Neural crest cell (in vitro differentiated cells): ENCODE data around the gene MKS1. TPM values are rescaled to one million over a fixed set of nuclear protein-coding genes. Genes with fewer than 3 reads are reported as not detected.

Source experiments
- DNase-seq: peaks from one replicate; pipeline ENCODE4 v3.0.0; 2021; ENCODE audit warnings: low read depth, mixed read lengths, low spot score
- H3K27ac Mint-ChIP-seq: one replicate; pipeline ENCODE4 v1.8.0; 2021; ENCODE audit warnings: mild to moderate bottlenecking, mixed read lengths; ENCODE audit not compliant: unreplicated experiment
- H3K27me3 Mint-ChIP-seq: 2 replicates; pipeline ENCODE4 v1.8.0; 2021; ENCODE audit warnings: low read depth, mild to moderate bottlenecking, mixed read lengths
- H3K36me3 Mint-ChIP-seq: 2 replicates; pipeline ENCODE4 v1.8.0; 2021; ENCODE audit warnings: low read depth, mild to moderate bottlenecking, mixed read lengths
- H3K4me1 Mint-ChIP-seq: 2 replicates; pipeline ENCODE4 v1.8.0; 2021; ENCODE audit warnings: mixed read lengths
- H3K4me3 Mint-ChIP-seq: one replicate; pipeline ENCODE4 v1.8.0; 2021; ENCODE audit warnings: mild to moderate bottlenecking, mixed read lengths
- H3K9me3 Mint-ChIP-seq: 2 replicates; pipeline ENCODE4 v1.8.0; 2021; ENCODE audit warnings: mixed read lengths
- total RNA-seq: library from RNA; stranded (reverse); gene quantifications from 2 replicates; pipeline ENCODE4 v1.2.1, GENCODE V29; 2021
- TF ChIP-seq, protein P1 (sequence below): fragments of 200-600 bp; sonication (generic); conservative IDR thresholded peaks from 2 replicates; pipeline ENCODE4 v1.5.0; 2021; ENCODE audit warnings: antibody characterized with exemption, mild to moderate bottlenecking

The MKS1 gene
- total RNA-seq, 1 donor from 2014 or later, result 34.2 TPM

DNA sequence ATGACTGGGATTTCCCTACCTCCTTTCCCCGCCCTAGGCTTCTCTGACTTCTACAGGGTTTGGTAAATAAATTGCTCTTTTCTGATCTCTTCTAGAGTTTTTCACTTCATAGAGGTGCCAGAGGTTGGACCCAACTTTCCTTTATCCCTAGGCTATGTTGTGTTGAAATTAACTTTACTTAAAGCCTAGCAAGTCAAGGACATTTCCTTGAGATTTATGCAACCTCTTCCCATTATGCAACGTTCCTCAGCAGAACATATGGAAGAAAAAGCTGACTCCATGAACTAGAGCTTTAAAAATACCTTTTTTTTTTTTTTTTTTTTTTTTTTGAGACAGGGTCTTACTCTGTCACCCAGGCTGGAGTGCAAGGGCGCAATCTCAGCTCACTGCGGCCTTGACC, 46.2 kb upstream of the MKS1 start:
- Mint-ChIP-seq H3K27me3 (peaks cover 61% of the 10 kb centered on the region), H3K9me3 (peaks cover 3% of the 10 kb centered on the region), H3K4me1 (no peaks in the 10 kb centered on the region), H3K27ac (no peak overlapping the region), H3K36me3 (no peaks in the 10 kb centered on the region), H3K4me3 (no peak overlapping the region)
- TF ChIP-seq, protein P1, sequence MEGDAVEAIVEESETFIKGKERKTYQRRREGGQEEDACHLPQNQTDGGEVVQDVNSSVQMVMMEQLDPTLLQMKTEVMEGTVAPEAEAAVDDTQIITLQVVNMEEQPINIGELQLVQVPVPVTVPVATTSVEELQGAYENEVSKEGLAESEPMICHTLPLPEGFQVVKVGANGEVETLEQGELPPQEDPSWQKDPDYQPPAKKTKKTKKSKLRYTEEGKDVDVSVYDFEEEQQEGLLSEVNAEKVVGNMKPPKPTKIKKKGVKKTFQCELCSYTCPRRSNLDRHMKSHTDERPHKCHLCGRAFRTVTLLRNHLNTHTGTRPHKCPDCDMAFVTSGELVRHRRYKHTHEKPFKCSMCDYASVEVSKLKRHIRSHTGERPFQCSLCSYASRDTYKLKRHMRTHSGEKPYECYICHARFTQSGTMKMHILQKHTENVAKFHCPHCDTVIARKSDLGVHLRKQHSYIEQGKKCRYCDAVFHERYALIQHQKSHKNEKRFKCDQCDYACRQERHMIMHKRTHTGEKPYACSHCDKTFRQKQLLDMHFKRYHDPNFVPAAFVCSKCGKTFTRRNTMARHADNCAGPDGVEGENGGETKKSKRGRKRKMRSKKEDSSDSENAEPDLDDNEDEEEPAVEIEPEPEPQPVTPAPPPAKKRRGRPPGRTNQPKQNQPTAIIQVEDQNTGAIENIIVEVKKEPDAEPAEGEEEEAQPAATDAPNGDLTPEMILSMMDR, result no peak
- no peak for DNase-seq

DNA sequence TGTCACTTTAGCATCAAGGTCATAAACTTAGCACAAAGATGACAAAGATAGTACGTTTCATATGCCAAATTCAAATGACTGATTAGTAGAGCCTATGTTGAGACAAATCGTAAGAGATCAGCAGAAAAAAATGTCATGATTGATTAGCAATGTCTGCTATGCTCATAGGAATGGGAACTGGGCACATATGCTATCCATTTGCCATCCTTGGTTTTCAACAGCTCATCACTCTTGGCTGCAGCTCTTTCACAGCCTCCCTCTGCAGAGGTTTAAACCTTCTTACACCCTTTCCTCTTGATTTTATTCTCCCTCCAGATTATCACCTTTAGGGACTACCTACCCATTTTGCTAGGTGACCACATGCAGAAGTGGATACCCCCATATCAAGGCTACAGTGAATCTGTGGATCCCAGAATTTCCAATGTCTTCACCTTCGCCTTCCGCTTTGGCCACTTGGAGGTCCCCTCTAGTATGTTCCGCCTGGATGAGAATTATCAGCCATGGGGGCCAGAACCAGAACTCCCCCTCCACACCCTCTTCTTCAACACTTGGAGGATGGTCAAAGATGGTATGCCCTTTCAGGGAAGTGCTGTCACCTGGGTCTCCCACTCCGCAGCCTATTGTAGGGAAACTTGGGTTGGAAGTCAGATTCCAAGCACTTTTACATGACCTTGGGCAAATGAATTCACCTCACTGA, 45.5 kb upstream of the MKS1 start:
- H3K4me3 Mint-ChIP-seq, result no peak overlapping the region
- no peaks in the 10 kb centered on the region for H3K4me1 Mint-ChIP-seq
- H3K27me3 Mint-ChIP-seq, result peaks cover 68% of the 10 kb centered on the region
- no peak for DNase-seq
- TF ChIP-seq, protein P1, result no peak
- H3K9me3 Mint-ChIP-seq, result peaks cover 5% of the 10 kb centered on the region
- H3K27ac Mint-ChIP-seq, result no peak overlapping the region
- no peaks in the 10 kb centered on the region for H3K36me3 Mint-ChIP-seq

DNA sequence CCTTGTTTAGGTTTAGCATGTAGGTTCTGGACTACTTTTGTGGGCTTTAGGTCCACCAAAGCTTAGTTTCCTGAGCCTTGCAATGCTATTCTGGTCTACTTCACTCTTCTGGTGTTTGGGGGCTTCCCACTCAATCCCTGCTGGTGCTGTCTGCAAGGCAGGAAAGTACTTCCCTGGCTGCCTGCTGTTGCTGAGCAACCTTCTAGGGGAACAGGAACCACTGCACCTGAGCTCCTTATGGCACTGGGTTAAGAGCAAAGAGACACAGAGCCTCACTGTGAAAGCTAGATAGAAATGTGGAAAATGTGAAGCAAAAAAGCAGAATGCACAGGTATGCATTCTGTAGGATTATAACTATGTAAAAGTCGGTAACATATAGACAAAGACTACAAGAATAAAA, 44.7 kb upstream of the MKS1 start:
- no peaks in the 10 kb centered on the region for H3K36me3 Mint-ChIP-seq
- DNase-seq, result no peak
- H3K27ac Mint-ChIP-seq, result no peak overlapping the region
- H3K9me3 Mint-ChIP-seq, result peaks cover 5% of the 10 kb centered on the region
- H3K27me3 Mint-ChIP-seq, result peaks cover 76% of the 10 kb centered on the region
- no peaks in the 10 kb centered on the region for H3K4me1 Mint-ChIP-seq
- TF ChIP-seq, protein P1, result no peak
- no peak overlapping the region for H3K4me3 Mint-ChIP-seq

DNA sequence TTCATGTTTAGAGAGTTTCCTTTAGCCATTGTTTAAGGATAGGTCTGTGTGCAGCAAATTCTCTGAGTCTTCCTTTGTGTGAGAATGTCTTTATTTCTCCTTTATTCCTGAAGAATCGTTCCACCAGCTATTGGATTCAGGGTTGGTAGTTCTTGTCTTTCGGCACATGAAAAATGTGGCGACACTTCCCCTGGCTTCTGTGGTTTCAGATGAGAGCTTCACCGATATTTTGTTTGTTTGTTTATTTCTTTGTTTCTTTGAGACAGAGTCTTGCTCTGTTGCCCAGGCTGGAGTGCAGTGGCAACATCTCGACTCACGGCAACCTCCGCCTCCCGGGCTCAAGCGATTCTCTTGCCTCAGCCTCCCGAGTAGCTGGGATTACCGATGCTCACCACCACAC, 43.1 kb upstream of the MKS1 start:
- TF ChIP-seq, protein P1, result no peak
- DNase-seq, result no peak
- H3K27me3 Mint-ChIP-seq, result peaks cover 90% of the 10 kb centered on the region
- no peaks in the 10 kb centered on the region for H3K4me1 Mint-ChIP-seq
- no peaks in the 10 kb centered on the region for H3K36me3 Mint-ChIP-seq
- no peak overlapping the region for H3K4me3 Mint-ChIP-seq
- no peak overlapping the region for H3K27ac Mint-ChIP-seq
- H3K9me3 Mint-ChIP-seq, result peaks cover 5% of the 10 kb centered on the region

DNA sequence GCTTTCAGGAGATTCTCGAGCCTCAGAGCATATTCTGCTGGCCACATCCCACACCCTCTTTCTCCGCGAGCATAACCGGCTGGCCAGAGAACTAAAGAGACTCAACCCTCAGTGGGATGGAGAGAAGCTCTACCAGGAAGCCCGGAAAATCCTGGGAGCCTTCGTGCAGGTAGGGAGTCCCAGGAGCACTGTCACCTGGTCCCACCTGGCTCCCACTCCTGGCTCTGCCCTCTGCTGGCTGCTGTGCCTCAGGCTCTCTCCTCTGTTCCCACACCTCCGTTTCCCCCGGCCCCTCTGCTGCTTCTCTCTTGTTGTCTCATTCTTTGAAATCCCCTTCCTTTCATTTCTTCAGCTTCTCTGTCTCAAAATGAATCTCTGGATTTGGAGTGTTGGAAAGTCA, 35.7 kb upstream of the MKS1 start:
- TF ChIP-seq, protein P1, result no peak
- Mint-ChIP-seq H3K36me3 (no peaks in the 10 kb centered on the region), H3K9me3 (no peaks in the 10 kb centered on the region), H3K4me3 (no peak overlapping the region), H3K27ac (no peak overlapping the region), H3K27me3 (peaks cover 95% of the 10 kb centered on the region), H3K4me1 (no peaks in the 10 kb centered on the region)
- no peak for DNase-seq
